ENCODE data around the gene PYGB.
A peak's percentile ranks its signal among the peaks of the same experiment; 100 is the strongest.

PYGB gene

DNA sequence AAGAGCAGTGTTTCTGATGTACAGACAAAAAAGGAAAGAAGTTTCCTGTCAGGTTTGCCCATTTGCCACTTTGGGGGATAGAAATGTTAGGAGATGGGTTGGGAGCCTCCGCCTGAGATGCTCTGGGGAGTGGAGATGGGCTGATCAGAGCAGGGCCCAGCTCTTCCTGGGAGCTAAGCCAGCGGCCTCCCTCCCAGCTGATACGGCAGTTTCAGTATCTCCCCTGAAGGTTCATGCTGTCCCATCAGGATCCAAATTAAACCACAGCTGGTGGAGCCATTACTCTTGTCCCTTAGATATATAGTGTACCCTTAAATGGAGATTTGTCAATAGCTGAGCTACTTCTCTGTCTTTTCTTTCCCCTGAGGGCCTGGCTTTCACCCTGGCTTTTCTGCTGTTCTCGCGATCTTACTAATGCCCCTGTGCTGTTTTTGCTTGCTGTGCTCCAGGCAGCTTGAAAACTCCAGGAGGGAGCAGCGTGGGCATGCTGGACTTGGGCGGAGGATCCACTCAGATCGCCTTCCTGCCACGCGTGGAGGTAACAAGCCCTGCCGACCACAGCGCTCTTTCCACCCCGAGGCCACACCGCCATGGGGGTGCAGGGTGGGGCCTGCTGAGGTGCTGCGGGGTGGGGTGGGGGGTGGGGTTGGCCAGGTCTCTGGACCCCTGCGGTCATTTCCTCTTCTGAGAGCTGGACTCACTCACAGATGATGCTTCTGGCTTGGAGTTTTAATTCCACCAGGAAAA is 31.5 kb upstream of the PYGB start:
- no peak for DNase-seq (ENCODE audit: low spot score)

DNA sequence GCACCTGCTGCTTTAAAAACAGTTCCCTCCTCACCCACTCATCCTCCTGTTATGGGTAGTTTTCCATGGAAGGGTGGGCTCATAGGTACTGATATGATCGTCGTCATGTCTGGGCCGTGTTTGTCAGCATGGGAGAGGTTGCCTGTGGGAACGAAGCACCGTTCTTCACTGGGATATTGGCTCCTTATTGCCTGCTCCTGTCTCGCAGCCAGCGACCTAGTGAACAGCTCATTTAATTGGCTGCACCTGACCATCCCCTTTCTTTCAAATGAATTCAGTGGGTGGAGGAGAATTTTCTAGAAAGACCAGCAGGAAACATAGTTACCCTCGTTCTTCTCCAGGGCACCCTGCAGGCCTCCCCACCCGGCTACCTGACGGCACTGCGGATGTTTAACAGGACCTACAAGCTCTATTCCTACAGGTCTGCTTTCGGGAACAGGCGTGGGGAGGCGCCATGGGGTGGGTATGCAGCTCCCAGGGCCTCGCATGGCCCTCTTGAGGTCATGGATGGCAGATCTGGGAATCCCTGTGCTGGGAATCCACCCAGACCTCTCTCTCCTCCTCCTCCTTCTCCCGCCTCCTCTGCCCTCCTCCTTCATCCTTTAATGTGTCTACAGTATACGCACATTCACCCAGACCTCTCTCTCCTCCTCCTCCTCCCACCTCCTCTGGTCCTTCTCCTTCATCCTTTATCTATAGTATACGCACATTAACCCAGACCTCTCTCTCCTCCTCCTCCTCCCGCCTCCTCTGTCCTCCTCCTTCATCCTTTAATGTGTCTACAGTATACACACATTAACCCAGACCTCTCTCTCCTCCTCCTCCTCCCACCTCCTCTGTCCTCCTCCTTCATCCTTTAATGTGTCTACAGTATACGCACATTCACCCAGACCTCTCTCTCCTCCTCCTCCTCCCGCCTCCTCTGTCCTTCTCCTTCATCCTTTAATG is 30.4 kb upstream of the PYGB start:
- DNase-seq (ENCODE audit: low spot score): no peak

DNA sequence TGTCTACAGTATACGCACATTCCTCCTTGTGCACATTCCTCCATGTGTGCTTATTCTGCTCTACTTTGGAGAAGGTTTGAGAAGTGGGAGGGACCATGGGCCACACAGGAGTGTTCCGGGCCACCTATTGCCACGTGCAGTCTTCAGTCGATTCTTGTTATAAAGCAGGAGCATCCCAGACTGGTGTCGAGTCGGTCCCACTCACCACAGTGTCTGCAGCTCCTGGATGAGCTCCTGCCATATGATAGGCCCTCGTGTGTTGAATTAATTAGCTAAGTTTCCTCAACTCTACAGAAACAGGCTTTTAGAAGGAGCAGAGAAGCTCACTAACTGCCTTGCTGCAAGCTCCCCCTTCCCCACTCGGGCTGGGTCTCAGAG is 29.8 kb upstream of the PYGB start:
- no peak for DNase-seq (ENCODE audit: low spot score)

DNA sequence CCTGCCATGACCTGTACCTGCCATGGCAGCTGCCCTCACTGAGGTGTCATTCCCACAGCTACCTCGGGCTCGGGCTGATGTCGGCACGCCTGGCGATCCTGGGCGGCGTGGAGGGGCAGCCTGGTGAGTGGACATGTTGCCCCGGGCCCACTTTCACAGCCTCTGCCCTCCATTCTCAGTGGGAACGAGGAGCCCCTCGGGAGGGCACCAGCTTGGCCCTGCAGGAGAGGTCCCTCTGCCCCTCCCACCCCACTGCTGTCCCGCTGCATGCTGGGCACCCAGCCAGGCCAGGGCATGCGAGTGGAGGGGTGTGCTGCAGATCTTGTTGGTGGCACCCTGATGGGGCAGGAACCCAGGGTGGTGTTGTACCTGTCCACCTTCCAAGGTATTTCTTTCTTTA is 29.4 kb upstream of the PYGB start:
- no peak for DNase-seq (ENCODE audit: low spot score)

DNA sequence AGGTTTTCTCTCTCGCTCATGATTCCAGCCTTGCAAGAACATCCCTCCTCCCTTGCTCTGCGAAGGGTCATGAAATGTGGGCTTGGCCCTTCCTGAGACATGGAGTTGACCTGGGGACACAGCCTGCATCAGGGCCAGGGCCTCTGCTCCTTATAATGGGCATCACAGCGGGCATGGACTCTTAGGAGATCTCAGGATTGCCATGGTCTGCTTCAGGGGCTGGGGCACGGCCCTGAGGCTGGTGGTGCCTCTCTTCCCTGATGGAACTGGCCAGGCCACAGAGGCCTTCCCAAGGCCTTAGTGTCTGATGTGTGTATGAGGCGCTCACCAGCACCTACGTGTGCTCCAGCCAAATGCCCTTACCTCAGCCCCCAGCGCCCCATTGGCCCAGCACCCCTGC is 28.5 kb upstream of the PYGB start:
- no peak for DNase-seq (ENCODE audit: low spot score)

DNA sequence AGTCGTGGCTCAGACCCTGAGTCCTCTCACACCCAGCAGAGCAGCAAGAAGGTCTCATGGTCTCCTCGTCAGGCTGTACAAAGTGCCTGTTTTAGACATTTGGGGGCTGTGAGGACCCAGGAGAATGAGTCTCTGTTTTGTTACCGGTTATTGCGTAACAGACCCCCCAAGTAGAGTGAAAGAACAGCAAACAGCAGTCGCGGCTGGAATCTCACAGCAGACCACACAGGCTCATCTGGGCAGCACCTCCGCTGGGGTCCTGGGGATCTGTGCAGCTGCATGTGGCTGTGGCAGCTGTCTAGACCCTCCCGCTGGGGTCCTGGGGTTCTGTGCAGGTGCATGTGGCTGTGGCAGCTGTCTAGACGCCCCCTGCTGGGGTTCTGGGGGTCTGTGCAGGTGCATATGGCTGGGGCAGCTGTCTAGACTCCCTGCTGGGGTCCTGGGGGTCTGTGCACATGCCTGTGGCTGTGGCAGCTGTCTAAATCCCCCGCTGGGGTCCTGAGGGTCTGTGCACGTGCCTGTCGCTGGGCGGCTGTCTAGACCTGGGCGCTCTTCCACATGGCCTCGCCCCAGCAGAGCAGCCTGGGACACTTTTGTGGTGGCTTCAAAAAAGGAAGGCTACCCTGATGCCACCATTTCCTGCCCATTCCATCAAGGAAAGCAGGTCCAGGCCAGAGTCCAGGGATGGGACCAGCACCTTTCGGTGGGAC is 27.7 kb upstream of the PYGB start:
- no peak for DNase-seq (ENCODE audit: low spot score)

DNA sequence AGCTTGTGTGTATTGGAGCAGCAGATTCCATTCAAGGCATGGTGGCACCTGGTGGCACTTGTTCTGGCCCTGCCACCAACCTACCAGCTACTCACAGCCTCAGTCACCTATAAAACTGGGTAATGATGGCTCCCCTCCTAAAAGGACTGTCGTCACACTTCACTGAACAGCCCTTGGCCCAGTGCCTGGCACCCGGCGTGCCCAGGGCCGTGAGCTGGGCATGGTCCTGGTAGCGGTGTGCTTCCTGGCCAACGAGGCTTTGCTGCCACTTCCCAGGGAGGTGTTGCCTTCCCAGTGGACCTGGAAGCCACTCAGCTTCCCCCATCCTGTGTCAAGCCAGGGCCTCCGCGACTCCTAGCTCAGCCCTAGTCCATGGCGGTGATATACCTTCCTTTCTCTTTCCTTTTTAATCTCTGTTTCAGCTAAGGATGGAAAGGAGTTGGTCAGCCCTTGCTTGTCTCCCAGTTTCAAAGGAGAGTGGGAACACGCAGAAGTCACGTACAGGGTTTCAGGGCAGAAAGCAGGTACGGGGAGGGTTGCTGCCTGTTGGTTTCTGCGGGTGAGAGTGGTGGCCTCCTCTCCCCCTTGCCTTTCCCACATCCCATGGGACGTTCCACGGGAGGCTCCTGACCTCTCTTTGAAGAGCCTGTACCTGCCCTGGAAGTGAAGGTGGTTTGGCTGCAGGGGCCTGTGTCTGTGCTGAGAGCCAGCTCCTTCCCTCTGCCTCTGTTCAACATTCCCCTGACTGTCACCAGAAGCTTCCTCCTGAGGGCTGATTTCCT is 26.9 kb upstream of the PYGB start:
- peak; percentile 16 for DNase-seq (ENCODE audit: low spot score)

DNA sequence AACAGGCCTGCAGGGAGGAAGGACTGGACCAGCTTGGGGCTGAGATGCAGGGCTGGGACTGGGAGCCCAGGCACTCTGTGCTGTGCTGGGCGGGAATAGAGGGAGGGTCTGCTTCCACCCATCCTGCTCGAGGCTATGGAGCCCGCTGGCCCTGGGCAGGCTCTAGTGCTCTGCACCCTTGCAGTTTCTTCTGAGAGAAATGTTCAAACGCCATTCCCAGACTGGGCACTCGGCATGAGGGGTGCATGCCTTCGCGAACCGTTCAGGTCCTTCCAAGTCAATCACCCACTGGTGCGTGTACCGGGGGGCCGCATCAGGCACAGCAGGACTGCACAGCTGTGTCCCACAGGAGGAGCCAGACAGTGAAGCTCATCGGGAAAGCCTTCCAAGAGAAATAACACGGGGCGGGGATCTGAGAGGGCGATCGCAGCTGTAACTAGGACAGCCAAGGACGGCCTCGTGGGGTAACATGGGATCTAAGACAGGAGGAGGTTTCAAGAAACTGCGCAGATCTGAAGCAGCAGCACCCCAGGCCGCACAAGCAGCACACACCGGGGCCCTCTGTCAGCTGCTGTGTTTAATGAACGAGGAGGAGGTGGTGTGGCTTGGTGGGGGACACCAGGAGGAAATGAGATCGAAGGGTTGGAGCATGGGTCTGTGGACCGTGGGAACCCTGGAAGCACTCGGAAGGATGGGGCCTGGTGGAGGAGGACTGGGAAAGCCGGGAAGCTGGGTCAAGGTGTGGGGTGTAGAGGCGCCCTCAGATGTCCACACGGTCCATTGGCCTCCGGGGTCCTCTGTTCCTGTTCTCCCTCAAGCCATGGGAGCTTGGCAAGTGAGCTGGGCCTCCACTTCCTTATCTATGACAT is 26.1 kb upstream of the PYGB start:
- DNase-seq (ENCODE audit: low spot score): peak; percentile 3

DNA sequence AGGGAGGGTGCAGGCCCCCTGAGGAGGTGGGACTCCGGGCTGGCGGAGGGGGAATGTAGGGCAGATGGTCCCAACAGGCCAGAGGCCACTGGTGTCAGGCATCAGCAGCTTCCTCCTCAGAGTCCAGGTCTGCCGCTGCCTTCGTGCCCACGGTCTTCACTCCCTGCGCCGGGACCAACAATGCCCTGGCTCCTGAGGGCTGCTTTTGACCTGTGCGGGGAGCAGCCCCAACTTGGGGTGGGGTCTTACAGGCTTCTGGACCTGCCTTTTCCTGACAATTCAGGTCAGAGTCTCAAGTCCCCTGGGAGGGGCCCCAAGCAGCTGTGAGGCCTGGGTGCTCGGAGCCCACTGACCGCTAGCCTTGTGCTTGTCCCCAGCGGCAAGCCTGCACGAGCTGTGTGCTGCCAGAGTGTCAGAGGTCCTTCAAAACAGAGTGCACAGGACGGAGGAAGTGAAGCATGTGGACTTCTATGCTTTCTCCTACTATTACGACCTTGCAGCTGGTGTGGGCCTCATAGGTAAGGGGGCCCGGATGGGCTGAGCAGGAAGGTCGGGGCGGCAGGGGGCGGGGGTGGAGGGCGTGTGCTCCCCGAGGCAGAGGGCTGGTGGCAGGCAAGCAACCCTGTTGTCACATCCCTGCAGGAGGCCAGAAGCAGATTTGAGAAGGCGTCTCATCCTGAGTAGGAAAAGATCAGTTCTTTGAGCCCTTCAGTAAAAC is 25.3 kb upstream of the PYGB start:
- peak; percentile 1 for DNase-seq (ENCODE audit: low spot score)

DNA sequence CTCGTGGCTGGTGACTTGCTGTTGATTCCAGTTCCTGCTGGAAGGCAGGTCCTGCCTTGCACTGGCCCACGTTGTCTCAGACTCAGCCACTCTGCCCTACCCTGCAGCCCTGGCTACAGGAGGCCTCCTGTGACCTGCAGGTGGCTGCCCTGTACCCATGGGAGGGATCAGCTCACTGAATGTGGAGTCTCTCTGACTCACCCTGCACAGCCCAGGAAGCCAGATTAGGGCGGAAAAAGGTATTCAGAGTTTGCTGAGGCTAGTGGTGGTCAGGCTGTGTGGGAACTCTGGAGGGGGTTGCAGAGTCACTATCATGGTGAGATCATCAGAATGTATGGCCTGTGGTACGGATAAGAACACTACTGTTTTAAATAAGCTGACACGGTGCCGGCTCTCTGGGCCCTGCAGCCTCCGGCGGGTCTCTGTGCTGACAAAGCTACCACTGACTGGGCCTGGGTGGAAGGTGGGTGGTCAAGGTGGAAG is 24.7 kb upstream of the PYGB start:
- DNase-seq (ENCODE audit: low spot score): no peak

DNA sequence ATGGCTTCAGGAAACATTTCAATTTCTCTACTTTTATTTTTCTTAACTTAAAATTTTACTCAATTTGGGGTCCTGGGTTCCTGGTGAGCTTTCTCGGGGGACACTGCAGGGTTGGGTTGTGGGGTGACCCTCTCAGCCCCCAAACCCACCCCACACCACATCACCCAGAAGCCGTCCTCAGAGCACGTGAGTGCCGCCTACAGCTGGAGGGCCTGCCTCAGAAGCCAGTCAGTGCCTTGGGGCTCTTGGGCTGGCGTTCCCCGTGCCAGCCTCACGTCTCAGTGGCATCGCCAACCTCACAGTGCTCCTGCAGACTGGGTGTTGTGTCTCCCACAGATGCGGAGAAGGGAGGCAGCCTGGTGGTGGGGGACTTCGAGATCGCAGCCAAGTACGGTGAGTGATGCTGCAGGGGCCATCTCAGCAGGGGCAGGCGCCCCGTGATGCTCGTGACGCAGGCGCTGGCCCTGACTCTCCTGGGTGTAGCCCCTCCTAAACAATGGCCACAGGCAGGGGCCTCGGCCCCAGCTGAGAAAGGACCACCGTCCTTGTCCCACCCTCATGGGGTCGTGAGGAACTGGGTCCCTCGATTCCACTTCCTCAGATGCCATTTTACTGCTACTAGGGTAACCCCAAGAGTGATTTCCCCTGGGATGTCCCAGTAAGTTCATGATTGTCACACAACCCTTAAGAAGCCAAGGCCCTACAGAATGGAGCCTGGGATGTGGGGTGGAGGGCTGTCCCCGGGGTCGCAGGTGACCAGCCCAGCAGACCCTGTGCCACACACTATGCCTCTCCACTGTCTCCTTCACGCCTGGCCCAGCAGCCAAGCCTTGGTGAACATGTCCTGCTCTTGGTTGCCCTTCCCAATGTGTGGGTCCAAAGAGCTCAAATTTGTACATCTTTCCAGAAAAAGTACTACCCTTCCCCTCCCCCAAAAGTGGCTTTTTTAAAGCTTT is 23.8 kb upstream of the PYGB start:
- DNase-seq (ENCODE audit: low spot score): peak; percentile 1

DNA sequence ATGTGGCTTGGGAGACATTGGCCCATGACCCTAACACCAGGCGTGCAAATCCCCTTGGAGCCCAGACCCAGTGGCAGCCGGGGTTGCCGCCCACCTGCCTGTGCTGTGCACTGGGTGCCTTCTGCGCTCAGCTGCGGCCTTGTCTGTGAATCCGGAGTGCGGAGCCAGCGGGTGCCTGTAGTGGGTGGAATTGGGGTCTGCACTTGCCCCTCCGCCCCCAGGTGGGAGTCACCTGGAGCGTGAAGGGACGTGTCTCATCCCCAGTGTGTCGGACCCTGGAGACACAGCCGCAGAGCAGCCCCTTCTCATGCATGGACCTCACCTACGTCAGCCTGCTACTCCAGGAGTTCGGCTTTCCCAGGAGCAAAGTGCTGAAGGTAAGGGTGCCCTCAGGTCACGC is 22.9 kb upstream of the PYGB start:
- peak; percentile 11 for DNase-seq (ENCODE audit: low spot score)

DNA sequence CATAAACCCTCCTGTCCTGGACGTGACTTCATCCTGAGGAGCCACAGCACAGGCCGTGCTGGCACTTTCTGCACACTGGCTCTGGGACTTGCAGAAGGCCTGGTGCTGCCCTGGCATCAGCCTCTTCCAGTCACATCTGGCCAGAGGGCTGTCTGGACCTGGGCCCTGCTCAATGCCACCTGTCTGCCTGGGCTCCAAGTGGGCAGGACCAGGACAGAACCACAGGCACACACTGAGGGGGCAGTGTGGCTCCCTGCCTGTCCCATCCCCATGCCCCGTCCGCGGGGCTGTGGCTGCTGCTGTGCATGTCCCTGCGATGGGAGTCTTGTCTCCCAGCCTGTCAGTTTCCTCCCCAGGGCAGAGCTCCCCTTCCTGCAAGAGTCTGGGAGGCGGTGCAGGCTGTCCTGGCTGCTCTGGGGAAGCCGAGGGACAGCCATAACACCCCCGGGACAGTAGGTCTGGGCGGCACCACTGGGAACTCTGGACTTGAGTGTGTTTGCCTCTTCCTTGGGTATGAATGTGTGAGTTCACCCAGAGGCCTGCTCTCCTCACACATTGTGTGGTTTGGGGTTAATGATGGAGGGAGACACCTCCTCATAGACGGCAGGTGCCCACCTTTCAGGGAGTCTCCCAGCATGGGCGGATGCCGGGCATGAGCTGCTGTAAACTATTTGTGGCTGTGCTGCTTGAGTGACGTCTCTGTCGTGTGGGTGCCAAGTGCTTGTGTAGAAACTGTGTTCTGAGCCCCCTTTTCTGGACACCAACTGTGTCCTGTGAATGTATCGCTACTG is 22.0 kb upstream of the PYGB start:
- peak; percentile 1 for DNase-seq (ENCODE audit: low spot score)

DNA sequence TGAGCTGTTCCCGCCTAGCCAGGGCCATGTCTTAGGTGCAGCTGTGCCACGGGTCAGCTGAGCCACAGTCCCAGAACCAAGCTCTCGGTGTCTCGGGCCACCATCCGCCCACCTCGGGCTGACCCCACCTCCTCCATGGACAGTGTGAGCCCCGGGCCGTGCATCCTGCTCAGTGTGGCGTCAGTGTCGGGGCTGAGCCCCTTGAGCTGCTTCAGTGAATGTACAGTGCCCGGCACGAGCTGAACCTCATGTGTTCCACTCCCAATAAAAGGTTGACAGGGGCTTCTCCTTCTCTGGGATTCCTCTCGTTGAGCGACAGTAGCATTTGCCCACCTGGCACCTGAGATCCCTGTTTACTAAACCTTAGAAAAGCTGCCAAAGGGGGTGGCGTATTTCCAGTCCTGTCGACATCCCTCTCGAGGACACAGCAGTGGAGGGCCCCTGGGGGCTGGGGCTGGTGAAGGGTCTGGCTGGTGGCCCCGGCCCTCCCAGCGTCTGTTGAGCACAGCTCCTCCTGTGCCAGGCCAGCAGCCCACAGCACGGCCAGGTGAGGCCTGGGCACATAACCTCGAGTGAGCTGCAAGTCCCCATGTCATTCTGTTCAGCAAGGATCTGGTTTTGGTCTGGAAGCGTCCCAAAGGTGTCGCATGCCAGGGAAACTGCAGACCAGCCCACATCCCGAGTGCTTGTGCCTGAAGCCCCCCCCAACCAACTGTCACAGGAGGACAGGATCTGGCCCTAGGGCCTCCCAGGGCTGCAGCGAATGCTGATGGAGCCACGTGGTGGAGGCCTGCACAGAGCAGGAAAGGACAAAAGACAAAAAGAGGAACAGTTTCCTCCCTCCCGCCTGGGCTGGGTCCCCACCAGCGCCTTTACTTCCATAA is 21.2 kb upstream of the PYGB start:
- peak; percentile 72 for DNase-seq (ENCODE audit: low spot score)

DNA sequence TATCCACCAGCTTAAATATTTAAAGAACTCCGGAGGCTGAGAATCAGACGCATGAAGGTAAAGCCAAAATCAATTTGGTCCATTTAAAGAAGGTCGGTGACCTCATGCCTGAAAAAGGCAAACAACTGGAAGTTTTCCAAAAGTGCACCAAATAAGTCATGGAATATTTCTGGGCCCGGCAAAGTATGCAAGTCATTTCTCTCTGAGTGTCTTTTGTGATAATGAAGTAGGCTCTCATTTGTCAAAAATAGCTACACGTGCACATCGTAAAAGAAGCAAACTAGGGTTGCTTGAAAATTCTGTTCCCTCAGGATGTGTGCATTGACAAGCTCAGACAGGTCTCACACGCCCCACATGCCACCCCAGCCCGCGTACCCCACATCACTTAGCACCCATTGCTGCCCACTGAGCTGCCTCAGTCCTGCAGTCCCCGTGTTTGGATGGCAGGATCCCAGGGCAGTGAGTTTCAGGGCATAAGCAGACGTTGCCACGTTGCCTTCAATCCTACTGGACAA is 20.5 kb upstream of the PYGB start:
- DNase-seq (ENCODE audit: low spot score): no peak

DNA sequence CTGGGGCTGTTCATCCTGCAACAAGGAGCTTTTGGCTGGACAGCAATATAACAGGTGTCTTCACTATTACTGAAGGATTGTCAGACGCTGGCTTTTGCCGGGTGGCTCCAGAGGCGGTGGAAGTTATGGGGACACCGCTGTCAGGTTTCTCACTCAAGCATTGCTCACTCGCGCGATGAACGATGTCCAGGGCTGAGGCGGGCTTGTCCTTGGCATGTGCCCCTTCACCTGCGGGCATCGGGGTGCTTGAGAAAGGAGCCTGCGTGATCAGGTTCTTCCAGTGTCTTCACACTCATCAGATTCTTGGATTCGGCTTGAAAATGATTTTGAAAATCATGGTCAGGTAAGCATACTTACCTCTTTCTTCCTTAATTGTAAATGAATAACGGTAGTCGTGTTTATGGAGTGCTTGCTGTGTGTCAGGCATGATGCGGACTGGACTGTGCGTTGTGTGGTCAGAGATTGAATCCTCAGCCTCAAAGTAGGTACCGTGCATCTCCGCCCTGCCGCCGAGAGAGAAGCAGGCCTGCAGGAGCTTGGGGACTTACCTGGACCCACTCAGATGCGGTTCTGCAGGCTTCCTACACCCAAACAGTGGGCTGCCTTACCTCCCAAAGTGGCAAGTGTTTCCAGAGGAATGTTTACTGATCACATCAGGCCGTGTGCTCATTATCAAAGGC is 18.3 kb upstream of the PYGB start:
- DNase-seq (ENCODE audit: low spot score): peak; percentile 1

Measured in Ammon's horn (tissue), 1 donor.